Measurements from ENCODE around the gene SFTPA1. TPM values are rescaled to one million over a fixed set of nuclear protein-coding genes. Genes with fewer than 3 reads are reported as not detected.
"Not testable (repeated sequence)": the region's sequence is repeated elsewhere in the genome, so short reads cannot be mapped to it uniquely, and the experiment has no call there.

Gene SFTPA1
- total RNA-seq, 4 donors from 2014 or later = 0.95 TPM; not detected in 3

DNA sequence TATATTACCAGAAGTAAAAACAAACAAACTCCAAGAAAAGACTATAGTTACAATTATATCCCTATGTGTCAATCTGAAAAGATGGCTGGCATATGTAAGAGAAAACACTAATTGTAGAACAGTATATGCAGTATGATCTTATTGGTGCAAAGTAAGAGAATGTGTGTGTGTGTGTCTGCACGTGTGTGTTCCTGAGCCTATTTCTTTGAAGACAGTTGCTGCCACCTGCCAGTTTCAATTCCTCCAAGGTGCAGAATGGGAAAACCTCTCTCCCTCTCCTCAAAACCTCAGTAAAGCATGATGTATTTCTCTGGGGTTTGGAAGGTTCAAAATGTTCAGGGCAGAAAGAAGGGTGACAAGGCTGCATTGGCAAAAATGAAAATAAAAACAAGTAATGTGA lies 8.8 kb upstream of the SFTPA1 start:
- Histone ChIP-seq H3K9me3 (no peaks in the 10 kb centered on the region), H3K4me1 (no peaks in the 10 kb centered on the region), H3K36me3 (no peaks in the 10 kb centered on the region), H3K4me3 (no peak overlapping the region), H3K27ac (no peak overlapping the region), H3K27me3 (no peaks in the 10 kb centered on the region)
- DNase-seq = no peak
- intact Hi-C loops (cut with DNase I; ENCODE audit: low total_unique reads) = no loop called here
- TF ChIP-seq POLR2A (IDR thresholded peaks at IDR 0.05) = no peak
- TF ChIP-seq, protein P1, sequence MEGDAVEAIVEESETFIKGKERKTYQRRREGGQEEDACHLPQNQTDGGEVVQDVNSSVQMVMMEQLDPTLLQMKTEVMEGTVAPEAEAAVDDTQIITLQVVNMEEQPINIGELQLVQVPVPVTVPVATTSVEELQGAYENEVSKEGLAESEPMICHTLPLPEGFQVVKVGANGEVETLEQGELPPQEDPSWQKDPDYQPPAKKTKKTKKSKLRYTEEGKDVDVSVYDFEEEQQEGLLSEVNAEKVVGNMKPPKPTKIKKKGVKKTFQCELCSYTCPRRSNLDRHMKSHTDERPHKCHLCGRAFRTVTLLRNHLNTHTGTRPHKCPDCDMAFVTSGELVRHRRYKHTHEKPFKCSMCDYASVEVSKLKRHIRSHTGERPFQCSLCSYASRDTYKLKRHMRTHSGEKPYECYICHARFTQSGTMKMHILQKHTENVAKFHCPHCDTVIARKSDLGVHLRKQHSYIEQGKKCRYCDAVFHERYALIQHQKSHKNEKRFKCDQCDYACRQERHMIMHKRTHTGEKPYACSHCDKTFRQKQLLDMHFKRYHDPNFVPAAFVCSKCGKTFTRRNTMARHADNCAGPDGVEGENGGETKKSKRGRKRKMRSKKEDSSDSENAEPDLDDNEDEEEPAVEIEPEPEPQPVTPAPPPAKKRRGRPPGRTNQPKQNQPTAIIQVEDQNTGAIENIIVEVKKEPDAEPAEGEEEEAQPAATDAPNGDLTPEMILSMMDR (IDR thresholded peaks at IDR 0.05) = no peak

DNA sequence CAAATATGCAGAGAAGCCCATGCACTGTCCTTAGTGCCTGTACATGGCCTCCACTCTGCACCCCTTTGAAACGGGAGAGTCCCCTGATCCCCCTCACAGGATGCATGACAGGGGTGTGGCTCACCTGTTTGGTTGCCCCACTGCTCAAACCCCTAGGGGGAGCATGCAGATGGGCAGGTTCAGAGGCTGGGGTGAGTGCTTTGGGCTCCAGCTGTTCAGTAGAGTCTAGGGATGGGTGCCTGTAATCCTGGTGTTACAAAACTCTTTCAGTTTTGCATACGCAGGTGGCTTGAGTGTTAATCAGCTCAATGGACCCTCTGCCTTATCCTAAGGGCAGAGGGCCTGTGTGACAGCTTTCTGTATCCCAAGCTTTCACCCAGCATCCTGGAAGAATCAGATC lies 7.8 kb upstream of the SFTPA1 start:
- H3K4me1 ChIP-seq = no peaks in the 10 kb centered on the region
- intact Hi-C loops (cut with DNase I; ENCODE audit: low total_unique reads) = no loop called here
- H3K9me3 ChIP-seq = no peaks in the 10 kb centered on the region
- no peak overlapping the region for H3K4me3 ChIP-seq
- no peak for TF ChIP-seq POLR2A (IDR thresholded peaks at IDR 0.05)
- TF ChIP-seq, protein P1 (IDR thresholded peaks at IDR 0.05) = no peak
- no peak overlapping the region for H3K27ac ChIP-seq
- H3K27me3 ChIP-seq = no peaks in the 10 kb centered on the region
- no peak for DNase-seq
- no peaks in the 10 kb centered on the region for H3K36me3 ChIP-seq

- no peak for TF ChIP-seq POLR2A (IDR thresholded peaks at IDR 0.05)
- TF ChIP-seq, protein P1 (IDR thresholded peaks at IDR 0.05) = no peak
- Histone ChIP-seq H3K27me3 (no peaks in the 10 kb centered on the region), H3K27ac (no peak overlapping the region), H3K36me3 (no peaks in the 10 kb centered on the region), H3K9me3 (no peaks in the 10 kb centered on the region), H3K4me1 (no peaks in the 10 kb centered on the region), H3K4me3 (no peak overlapping the region)
- DNase-seq = no peak
- intact Hi-C loops (cut with DNase I; ENCODE audit: low total_unique reads) = no loop called here
These were observed 6.4 kb upstream of the SFTPA1 start for GRCh38 chr10:79604294-79604693.

- intact Hi-C loops (cut with DNase I; ENCODE audit: low total_unique reads) = no loop called here
These were observed 5.4 kb upstream of the SFTPA1 start for GRCh38 chr10:79605308-79605707.

GRCh38 chr10:79608505-79609375 lies 2.0 kb upstream of the SFTPA1 start:
- H3K4me3 ChIP-seq = no peak overlapping the region

More at GRCh38 chr10:79605308-79605707, 5.4 kb upstream of the SFTPA1 start:
- no peak overlapping the region for H3K27ac ChIP-seq
- no peaks in the 10 kb centered on the region for H3K4me1 ChIP-seq
- no peaks in the 10 kb centered on the region for H3K9me3 ChIP-seq
- H3K4me3 ChIP-seq = no peak overlapping the region
- DNase-seq = no peak
- H3K36me3 ChIP-seq = no peaks in the 10 kb centered on the region
- TF ChIP-seq POLR2A (IDR thresholded peaks at IDR 0.05) = no peak
- TF ChIP-seq, protein P1 (IDR thresholded peaks at IDR 0.05) = no peak
- H3K27me3 ChIP-seq = no peaks in the 10 kb centered on the region

GRCh38 chr10:79611193-79611976 lies 646 bp downstream of the SFTPA1 start:
- intact Hi-C loops (cut with DNase I; ENCODE audit: low total_unique reads); DNase-seq; H3K4me1 ChIP-seq: not testable (repeated sequence)

More at GRCh38 chr10:79608505-79609375, 2.0 kb upstream of the SFTPA1 start:
- TF ChIP-seq, protein P1 (IDR thresholded peaks at IDR 0.05) = peak; percentile 21 to 40 (median 26)
- TF ChIP-seq POLR2A (IDR thresholded peaks at IDR 0.05) = no peak
- Histone ChIP-seq H3K9me3 (no peaks in the 10 kb centered on the region), H3K4me1 (no peaks in the 10 kb centered on the region), H3K27me3 (no peaks in the 10 kb centered on the region), H3K36me3 (no peaks in the 10 kb centered on the region), H3K27ac (no peak overlapping the region)
- DNase-seq = peak in 1 of 2 donors; percentile 23
- intact Hi-C loops (cut with DNase I; ENCODE audit: low total_unique reads) = no loop called here

More at GRCh38 chr10:79611193-79611976, 646 bp downstream of the SFTPA1 start:
- H3K9me3 ChIP-seq, H3K27ac ChIP-seq, H3K27me3 ChIP-seq, H3K36me3 ChIP-seq, H3K4me3 ChIP-seq: not testable (repeated sequence)

All from uterus (tissue), 4 donors.